ENCODE results near the gene RNF26.

The RNF26 gene

DNA sequence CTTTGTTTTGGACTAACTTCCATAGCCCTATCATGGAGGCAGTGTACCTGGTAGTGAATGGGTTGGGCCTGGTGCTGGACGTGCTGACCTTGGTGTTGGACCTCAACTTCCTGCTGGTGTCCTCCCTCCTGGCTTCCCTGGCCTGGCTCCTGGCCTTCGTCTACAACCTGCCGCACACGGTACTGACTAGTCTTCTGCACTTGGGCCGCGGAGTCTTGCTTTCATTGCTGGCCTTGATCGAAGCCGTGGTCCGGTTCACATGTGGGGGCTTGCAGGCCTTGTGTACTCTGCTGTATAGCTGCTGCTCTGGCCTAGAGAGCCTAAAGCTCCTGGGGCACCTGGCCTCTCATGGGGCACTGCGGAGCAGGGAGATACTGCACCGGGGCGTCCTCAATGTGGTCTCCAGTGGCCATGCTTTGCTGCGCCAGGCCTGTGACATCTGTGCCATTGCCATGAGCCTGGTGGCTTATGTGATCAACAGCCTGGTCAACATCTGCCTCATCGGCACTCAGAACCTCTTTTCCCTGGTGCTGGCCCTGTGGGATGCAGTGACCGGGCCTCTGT, 846 bp downstream of the RNF26 start:
- in situ Hi-C loops (cut with HindIII; ENCODE audit: low sequenced_read_pairs): no loop called here
- peak overlapping the region; percentile 65 for H3K4me3 ChIP-seq (ENCODE audit: low read depth, low read length)
- TF ChIP-seq, protein P1, sequence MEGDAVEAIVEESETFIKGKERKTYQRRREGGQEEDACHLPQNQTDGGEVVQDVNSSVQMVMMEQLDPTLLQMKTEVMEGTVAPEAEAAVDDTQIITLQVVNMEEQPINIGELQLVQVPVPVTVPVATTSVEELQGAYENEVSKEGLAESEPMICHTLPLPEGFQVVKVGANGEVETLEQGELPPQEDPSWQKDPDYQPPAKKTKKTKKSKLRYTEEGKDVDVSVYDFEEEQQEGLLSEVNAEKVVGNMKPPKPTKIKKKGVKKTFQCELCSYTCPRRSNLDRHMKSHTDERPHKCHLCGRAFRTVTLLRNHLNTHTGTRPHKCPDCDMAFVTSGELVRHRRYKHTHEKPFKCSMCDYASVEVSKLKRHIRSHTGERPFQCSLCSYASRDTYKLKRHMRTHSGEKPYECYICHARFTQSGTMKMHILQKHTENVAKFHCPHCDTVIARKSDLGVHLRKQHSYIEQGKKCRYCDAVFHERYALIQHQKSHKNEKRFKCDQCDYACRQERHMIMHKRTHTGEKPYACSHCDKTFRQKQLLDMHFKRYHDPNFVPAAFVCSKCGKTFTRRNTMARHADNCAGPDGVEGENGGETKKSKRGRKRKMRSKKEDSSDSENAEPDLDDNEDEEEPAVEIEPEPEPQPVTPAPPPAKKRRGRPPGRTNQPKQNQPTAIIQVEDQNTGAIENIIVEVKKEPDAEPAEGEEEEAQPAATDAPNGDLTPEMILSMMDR (IDR thresholded peaks at IDR 0.05; ENCODE audit: low read depth, low read length): no peak
- DNase-seq (ENCODE audit: low read depth, low spot score): no peak

DNA sequence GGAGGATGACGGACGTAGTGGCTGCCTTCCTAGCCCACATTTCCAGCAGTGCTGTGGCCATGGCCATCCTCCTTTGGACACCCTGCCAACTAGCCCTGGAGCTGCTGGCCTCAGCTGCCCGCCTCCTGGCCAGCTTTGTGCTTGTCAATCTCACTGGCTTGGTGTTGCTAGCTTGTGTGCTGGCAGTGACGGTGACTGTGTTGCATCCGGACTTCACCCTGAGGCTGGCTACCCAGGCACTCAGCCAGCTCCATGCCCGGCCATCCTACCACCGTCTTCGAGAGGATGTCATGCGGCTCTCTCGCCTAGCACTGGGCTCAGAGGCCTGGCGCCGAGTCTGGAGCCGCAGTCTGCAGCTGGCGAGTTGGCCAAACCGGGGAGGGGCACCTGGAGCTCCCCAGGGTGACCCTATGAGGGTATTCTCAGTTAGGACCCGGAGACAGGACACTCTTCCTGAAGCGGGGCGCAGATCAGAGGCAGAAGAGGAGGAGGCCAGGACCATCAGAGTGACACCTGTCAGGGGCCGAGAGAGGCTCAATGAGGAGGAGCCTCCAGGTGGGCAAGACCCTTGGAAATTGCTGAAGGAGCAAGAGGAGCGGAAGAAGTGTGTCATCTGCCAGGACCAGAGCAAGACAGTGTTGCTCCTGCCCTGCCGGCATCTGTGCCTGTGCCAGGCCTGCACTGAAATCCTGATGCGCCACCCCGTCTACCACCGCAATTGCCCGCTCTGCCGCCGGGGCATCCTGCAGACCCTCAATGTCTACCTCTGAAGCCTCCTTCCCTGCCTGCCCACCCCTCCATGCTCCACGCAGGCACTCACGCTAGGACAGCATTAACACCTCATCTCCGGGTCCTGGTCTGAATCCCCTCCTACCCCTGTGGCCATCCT, 1.6 kb downstream of the RNF26 start:
- TF ChIP-seq, protein P1 (IDR thresholded peaks at IDR 0.05; ENCODE audit: low read depth, low read length): no peak
- H3K4me3 ChIP-seq (ENCODE audit: low read depth, low read length): no peak overlapping the region
- no peak for DNase-seq (ENCODE audit: low read depth, low spot score)
- in situ Hi-C loops (cut with HindIII; ENCODE audit: low sequenced_read_pairs): no loop called here

DNA sequence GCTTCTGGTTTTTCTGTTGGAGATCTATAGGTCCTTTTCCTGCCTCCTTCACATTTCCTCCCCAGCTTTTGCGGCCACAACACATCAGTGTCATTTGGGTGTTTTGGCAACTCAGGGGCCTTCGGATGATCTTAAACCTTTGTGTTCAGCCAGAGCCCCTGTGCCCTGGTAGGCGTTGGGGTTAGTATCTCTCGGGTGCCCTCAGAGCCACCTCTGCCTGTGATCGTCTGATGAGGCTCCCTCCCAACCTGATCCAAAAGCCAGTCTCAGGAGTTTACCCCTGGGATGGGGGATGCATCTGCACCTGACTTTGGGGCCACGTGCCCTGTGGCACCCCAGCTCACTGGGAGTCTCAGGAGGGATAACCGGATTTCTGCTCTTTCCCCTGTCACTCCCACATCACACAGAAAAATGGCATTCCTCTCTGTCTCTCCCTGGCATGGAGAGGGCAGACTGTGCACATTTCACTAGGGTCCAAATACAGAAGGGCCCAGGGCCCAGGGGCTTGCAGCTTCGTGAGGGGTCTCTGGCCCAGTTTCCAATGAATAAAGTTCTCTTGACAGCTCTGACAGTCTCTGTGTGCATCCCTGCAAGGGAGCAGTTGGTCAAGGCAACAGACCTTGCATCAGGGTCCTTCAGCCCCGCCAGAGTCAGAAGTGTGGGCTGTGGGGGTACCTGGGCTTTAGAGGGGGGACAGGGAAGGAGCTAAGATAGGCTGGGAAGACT, 2.6 kb downstream of the RNF26 start:
- in situ Hi-C loops (cut with HindIII; ENCODE audit: low sequenced_read_pairs): no loop called here
- TF ChIP-seq, protein P1 (IDR thresholded peaks at IDR 0.05; ENCODE audit: low read depth, low read length): no peak
- no peak for DNase-seq (ENCODE audit: low read depth, low spot score)
- no peak overlapping the region for H3K4me3 ChIP-seq (ENCODE audit: low read depth, low read length)

DNA sequence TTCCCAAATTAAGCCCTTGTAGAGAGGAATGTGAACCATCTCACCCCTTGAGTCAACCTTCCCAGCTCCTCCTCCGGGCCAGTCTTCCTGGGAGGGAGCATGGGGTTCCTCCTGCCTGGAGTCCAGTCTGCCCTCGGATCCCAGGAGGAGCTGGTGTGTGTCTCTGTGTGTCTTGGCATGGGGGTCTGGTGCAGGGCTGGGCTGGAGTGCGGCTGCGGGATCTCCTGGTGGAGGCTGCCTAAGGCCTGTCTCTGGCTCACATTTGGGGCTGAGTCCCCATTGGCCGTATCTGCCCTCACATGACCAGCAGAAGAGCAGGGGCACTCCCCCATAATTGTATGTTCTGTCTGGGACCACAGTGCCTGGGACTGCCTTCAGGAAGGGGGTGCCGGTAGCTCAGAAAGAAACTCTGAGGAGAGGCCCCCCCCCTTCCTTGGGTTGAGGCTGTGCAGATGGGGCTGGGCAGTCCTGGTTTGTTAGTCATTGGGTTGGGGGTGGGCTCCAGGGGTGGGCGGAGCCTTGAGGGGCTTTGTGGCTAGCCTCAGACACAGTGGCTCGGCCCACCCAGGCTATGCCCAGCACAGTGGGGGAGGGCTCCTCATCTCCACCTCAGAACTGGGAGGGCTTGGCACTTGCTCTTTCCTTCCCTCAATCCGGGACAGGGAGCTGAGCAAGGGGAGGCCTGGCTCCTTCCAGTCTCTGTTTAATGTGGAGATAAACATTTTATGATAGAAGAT, 3.4 kb downstream of the RNF26 start:
- DNase-seq (ENCODE audit: low read depth, low spot score): peak; percentile 74
- in situ Hi-C loops (cut with HindIII; ENCODE audit: low sequenced_read_pairs): no loop called here
- TF ChIP-seq, protein P1 (IDR thresholded peaks at IDR 0.05; ENCODE audit: low read depth, low read length): no peak
- no peak overlapping the region for H3K4me3 ChIP-seq (ENCODE audit: low read depth, low read length)

DNA sequence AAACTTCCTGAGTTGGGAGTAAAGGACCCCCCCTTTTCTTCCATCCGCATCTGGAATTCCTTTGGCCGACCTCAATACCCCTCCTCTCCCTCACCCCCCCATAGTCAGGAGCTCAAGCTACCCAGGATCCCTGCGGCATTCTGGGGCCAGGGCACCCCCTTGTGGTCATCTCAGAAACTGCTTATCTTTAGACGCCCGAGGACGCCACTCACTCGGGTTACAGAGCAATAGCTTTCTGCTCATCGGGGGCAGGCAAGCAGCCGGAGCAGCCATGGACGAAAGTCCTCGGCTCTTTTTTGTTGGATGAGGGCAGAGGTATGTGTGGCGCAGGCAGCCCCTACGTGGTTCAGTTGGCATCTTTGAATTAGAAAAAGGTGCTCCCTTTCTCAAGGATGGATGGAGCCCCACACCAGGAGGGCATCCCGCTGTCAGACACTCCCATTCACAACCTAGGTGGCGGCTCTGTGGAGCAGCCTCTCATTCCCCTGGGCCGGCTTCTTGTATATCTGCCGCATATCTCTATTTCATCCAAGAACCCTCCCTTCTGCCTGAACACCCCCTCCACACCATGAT, 4.1 kb downstream of the RNF26 start:
- in situ Hi-C loops (cut with HindIII; ENCODE audit: low sequenced_read_pairs): no loop called here
- TF ChIP-seq, protein P1 (IDR thresholded peaks at IDR 0.05; ENCODE audit: low read depth, low read length): peak; percentile 85
- DNase-seq (ENCODE audit: low read depth, low spot score): peak; percentile 79
- H3K4me3 ChIP-seq (ENCODE audit: low read depth, low read length): peak overlapping the region; percentile 12
